Activated naive CD8-positive, alpha-beta T cell treated with anti-CD3 and anti-CD28 coated beads, Interleukin-2, amount 50 U/mL, for 16 hours (primary cell): ENCODE data around the gene AP2A2.
A peak's percentile ranks its signal among the peaks of the same experiment; 100 is the strongest.

ENCODE experiments used
- DNase-seq: peaks from one replicate; pipeline ENCODE4 v3.0.0-alpha.2; 2020; ENCODE audit warnings: low read depth, low spot score

AP2A2 gene

GRCh38 chr11:898540-899190 is 27.0 kb upstream of the AP2A2 start:
- no peak for DNase-seq

- no peak for DNase-seq
Measured at GRCh38 chr11:899724-900123, 25.9 kb upstream of the AP2A2 start.

- DNase-seq, result no peak
Measured at GRCh38 chr11:900545-900944, 25.1 kb upstream of the AP2A2 start.

- no peak for DNase-seq
Measured at GRCh38 chr11:901452-902061, 24.1 kb upstream of the AP2A2 start.

GRCh38 chr11:904380-904779 is 21.3 kb upstream of the AP2A2 start:
- no peak for DNase-seq

GRCh38 chr11:905952-906351 is 19.7 kb upstream of the AP2A2 start:
- DNase-seq, result no peak

- no peak for DNase-seq
Measured at GRCh38 chr11:907668-908067, 18.0 kb upstream of the AP2A2 start.

- no peak for DNase-seq
Measured at GRCh38 chr11:908273-908672, 17.4 kb upstream of the AP2A2 start.

GRCh38 chr11:909406-909805 is 16.3 kb upstream of the AP2A2 start:
- no peak for DNase-seq

GRCh38 chr11:910044-910588 is 15.6 kb upstream of the AP2A2 start:
- no peak for DNase-seq

GRCh38 chr11:910589-911030 is 15.1 kb upstream of the AP2A2 start, which contains the start of gene CHID1:
Gene CHID1 (minus strand): TSS chr11:910810. CDS start chr11:904816, 5,994 bp downstream.
- peak; percentile 67 for DNase-seq

GRCh38 chr11:911031-911889 is 14.4 kb upstream of the AP2A2 start:
- no peak for DNase-seq

GRCh38 chr11:911890-912219 is 13.8 kb upstream of the AP2A2 start:
- no peak for DNase-seq

- no peak for DNase-seq
Measured at GRCh38 chr11:912266-912665, 13.4 kb upstream of the AP2A2 start.

- no peak for DNase-seq
Measured at GRCh38 chr11:913043-913442, 12.6 kb upstream of the AP2A2 start.

- DNase-seq, result no peak
Measured at GRCh38 chr11:914204-914603, 11.5 kb upstream of the AP2A2 start.

- no peak for DNase-seq
Measured at GRCh38 chr11:914747-915501, 10.7 kb upstream of the AP2A2 start.

GRCh38 chr11:917426-917825 is 8.2 kb upstream of the AP2A2 start:
- no peak for DNase-seq

- no peak for DNase-seq
Measured at GRCh38 chr11:921921-922678, 3.6 kb upstream of the AP2A2 start.

- no peak for DNase-seq
Measured at GRCh38 chr11:923691-924405, 1.8 kb upstream of the AP2A2 start.
